ENCODE data around the gene FAM151A. TPM values are rescaled to one million over a fixed set of nuclear protein-coding genes. Genes with fewer than 3 reads are reported as not detected.

Gene FAM151A
- total and polyA plus RNA-seq, 2 experiments from 2014 or later: 0.10 TPM; not detected in 1

DNA sequence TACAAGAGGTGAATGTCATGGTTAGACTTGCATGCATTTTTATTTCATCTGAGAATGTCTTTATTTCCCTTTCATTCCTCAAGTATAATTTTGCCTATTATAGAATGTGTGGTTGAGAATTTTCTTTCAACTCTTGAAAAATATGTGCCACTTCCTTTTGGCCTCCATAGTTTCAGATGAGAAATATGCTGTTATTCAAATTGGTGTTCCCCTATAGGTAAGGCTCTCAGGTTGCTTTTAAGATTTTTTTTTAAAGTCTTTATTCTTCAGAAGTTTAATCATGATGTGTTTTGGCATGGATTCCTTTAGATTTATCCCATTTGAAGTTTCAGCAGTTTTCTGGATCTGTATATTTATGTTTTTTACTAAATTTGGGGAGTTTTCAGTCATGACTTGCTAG is 20.4 kb upstream of the FAM151A start:
- H3K36me3 Mint-ChIP-seq (ENCODE audit: low read depth): peaks cover 4% of the 10 kb centered on the region; the same call in 1 of the 3 replicates
- H3K27me3 ChIP-seq (ENCODE audit: insufficient read depth): no peaks in the 10 kb centered on the region
- no peak for ATAC-seq

More for the DNA sequence above, 20.4 kb upstream of the FAM151A start:
- TF ChIP-seq EZH2phosphoT487 (IDR thresholded peaks at IDR 0.05; ENCODE audit: unreplicated experiment) (no peak), JUNB (IDR thresholded peaks at IDR 0.05; ENCODE audit: unreplicated experiment) (no peak), ZNF114 (CRISPR knock-in tag; IDR thresholded peaks at IDR 0.05) (no peak), POLR2AphosphoS5 (IDR thresholded peaks at IDR 0.05; ENCODE audit: low read depth) (no peak), CREB1 (CRISPR knock-in tag; IDR thresholded peaks at IDR 0.05; ENCODE audit: low read depth) (no peak), EZH2 (IDR thresholded peaks at IDR 0.05; ENCODE audit: low read depth, unreplicated experiment) (no peak), STAT1 (IDR thresholded peaks at IDR 0.05; ENCODE audit: unreplicated experiment) (no peak), ZNF331 (CRISPR knock-in tag; IDR thresholded peaks at IDR 0.05; ENCODE audit: low read depth) (no peak), NANOG (IDR thresholded peaks at IDR 0.05; ENCODE audit: borderline replicate concordance) (no peak)
- TF ChIP-seq, protein P1, sequence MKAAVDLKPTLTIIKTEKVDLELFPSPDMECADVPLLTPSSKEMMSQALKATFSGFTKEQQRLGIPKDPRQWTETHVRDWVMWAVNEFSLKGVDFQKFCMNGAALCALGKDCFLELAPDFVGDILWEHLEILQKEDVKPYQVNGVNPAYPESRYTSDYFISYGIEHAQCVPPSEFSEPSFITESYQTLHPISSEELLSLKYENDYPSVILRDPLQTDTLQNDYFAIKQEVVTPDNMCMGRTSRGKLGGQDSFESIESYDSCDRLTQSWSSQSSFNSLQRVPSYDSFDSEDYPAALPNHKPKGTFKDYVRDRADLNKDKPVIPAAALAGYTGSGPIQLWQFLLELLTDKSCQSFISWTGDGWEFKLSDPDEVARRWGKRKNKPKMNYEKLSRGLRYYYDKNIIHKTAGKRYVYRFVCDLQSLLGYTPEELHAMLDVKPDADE (IDR thresholded peaks at IDR 0.05): no peak
- TF ChIP-seq, protein P2, sequence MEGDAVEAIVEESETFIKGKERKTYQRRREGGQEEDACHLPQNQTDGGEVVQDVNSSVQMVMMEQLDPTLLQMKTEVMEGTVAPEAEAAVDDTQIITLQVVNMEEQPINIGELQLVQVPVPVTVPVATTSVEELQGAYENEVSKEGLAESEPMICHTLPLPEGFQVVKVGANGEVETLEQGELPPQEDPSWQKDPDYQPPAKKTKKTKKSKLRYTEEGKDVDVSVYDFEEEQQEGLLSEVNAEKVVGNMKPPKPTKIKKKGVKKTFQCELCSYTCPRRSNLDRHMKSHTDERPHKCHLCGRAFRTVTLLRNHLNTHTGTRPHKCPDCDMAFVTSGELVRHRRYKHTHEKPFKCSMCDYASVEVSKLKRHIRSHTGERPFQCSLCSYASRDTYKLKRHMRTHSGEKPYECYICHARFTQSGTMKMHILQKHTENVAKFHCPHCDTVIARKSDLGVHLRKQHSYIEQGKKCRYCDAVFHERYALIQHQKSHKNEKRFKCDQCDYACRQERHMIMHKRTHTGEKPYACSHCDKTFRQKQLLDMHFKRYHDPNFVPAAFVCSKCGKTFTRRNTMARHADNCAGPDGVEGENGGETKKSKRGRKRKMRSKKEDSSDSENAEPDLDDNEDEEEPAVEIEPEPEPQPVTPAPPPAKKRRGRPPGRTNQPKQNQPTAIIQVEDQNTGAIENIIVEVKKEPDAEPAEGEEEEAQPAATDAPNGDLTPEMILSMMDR (conservative IDR thresholded peaks at IDR 0.05; ENCODE audit: low read depth in 2 of 2): no peak
- TF ChIP-seq, protein P3, sequence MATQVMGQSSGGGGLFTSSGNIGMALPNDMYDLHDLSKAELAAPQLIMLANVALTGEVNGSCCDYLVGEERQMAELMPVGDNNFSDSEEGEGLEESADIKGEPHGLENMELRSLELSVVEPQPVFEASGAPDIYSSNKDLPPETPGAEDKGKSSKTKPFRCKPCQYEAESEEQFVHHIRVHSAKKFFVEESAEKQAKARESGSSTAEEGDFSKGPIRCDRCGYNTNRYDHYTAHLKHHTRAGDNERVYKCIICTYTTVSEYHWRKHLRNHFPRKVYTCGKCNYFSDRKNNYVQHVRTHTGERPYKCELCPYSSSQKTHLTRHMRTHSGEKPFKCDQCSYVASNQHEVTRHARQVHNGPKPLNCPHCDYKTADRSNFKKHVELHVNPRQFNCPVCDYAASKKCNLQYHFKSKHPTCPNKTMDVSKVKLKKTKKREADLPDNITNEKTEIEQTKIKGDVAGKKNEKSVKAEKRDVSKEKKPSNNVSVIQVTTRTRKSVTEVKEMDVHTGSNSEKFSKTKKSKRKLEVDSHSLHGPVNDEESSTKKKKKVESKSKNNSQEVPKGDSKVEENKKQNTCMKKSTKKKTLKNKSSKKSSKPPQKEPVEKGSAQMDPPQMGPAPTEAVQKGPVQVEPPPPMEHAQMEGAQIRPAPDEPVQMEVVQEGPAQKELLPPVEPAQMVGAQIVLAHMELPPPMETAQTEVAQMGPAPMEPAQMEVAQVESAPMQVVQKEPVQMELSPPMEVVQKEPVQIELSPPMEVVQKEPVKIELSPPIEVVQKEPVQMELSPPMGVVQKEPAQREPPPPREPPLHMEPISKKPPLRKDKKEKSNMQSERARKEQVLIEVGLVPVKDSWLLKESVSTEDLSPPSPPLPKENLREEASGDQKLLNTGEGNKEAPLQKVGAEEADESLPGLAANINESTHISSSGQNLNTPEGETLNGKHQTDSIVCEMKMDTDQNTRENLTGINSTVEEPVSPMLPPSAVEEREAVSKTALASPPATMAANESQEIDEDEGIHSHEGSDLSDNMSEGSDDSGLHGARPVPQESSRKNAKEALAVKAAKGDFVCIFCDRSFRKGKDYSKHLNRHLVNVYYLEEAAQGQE (IDR thresholded peaks at IDR 0.05; ENCODE audit: unreplicated experiment): no peak
- TF ChIP-seq, protein P4, sequence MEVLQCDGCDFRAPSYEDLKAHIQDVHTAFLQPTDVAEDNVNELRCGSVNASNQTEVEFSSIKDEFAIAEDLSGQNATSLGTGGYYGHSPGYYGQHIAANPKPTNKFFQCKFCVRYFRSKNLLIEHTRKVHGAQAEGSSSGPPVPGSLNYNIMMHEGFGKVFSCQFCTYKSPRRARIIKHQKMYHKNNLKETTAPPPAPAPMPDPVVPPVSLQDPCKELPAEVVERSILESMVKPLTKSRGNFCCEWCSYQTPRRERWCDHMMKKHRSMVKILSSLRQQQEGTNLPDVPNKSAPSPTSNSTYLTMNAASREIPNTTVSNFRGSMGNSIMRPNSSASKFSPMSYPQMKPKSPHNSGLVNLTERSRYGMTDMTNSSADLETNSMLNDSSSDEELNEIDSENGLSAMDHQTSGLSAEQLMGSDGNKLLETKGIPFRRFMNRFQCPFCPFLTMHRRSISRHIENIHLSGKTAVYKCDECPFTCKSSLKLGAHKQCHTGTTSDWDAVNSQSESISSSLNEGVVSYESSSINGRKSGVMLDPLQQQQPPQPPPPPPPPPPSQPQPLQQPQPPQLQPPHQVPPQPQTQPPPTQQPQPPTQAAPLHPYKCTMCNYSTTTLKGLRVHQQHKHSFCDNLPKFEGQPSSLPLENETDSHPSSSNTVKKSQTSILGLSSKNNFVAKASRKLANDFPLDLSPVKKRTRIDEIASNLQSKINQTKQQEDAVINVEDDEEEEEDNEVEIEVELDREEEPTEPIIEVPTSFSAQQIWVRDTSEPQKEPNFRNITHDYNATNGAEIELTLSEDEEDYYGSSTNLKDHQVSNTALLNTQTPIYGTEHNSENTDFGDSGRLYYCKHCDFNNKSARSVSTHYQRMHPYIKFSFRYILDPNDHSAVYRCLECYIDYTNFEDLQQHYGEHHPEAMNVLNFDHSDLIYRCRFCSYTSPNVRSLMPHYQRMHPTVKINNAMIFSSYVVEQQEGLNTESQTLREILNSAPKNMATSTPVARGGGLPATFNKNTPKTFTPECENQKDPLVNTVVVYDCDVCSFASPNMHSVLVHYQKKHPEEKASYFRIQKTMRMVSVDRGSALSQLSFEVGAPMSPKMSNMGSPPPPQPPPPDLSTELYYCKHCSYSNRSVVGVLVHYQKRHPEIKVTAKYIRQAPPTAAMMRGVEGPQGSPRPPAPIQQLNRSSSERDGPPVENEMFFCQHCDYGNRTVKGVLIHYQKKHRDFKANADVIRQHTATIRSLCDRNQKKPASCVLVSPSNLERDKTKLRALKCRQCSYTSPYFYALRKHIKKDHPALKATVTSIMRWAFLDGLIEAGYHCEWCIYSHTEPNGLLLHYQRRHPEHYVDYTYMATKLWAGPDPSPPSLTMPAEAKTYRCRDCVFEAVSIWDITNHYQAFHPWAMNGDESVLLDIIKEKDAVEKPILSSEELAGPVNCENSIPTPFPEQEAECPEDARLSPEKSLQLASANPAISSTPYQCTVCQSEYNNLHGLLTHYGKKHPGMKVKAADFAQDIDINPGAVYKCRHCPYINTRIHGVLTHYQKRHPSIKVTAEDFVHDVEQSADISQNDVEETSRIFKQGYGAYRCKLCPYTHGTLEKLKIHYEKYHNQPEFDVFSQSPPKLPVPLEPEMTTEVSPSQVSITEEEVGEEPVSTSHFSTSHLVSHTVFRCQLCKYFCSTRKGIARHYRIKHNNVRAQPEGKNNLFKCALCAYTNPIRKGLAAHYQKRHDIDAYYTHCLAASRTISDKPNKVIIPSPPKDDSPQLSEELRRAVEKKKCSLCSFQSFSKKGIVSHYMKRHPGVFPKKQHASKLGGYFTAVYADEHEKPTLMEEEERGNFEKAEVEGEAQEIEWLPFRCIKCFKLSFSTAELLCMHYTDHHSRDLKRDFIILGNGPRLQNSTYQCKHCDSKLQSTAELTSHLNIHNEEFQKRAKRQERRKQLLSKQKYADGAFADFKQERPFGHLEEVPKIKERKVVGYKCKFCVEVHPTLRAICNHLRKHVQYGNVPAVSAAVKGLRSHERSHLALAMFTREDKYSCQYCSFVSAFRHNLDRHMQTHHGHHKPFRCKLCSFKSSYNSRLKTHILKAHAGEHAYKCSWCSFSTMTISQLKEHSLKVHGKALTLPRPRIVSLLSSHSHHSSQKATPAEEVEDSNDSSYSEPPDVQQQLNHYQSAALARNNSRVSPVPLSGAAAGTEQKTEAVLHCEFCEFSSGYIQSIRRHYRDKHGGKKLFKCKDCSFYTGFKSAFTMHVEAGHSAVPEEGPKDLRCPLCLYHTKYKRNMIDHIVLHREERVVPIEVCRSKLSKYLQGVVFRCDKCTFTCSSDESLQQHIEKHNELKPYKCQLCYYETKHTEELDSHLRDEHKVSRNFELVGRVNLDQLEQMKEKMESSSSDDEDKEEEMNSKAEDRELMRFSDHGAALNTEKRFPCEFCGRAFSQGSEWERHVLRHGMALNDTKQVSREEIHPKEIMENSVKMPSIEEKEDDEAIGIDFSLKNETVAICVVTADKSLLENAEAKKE (CRISPR knock-in tag; IDR thresholded peaks at IDR 0.05): no peak
- H4K20me1 ChIP-seq (replicated peaks; ENCODE audit: insufficient read depth): no peaks in the 10 kb centered on the region
- no peaks in the 10 kb centered on the region for H3K4me1 Mint-ChIP-seq
- no peaks in the 10 kb centered on the region for H3F3A ChIP-seq (replicated peaks; ENCODE audit: low read depth)
- H3K9me2 ChIP-seq (ENCODE audit: insufficient read depth): no peaks in the 10 kb centered on the region
- DNase-seq (ENCODE audit: low spot score): no peak
- peaks cover 14% of the 10 kb centered on the region for H3K9me3 Mint-ChIP-seq
- no peaks in the 10 kb centered on the region for H3K4me1 ChIP-seq (ENCODE audit: insufficient read depth)
- no peak overlapping the region for H3K27ac Mint-ChIP-seq
- no peaks in the 10 kb centered on the region for H3K36me3 ChIP-seq (ENCODE audit: insufficient read depth)
- H3K79me2 ChIP-seq (replicated peaks; ENCODE audit: insufficient read depth): no peaks in the 10 kb centered on the region
- H3K4me3 Mint-ChIP-seq: no peak overlapping the region
- no peak overlapping the region for H3K27ac ChIP-seq (ENCODE audit: low read depth)
- peaks cover 8% of the 10 kb centered on the region for H3K27me3 Mint-ChIP-seq (ENCODE audit: insufficient read depth, low read depth, poor library complexity)
- no peak overlapping the region for H3K4me2 ChIP-seq
- H2AFZ ChIP-seq: no peak overlapping the region
- no peak overlapping the region for H3K4me3 ChIP-seq

Measured in GM23338 (cell line).